ENCODE results near the gene TBC1D22A.

GRCh38 chr22:46958191-46958590 is 195.7 kb downstream of the TBC1D22A start:
- no peak for TF ChIP-seq POLR2A (IDR thresholded peaks at IDR 0.05)
- no peak for TF ChIP-seq CTCF (IDR thresholded peaks at IDR 0.05)

Measured in right lobe of liver (tissue), 4 donors.